T-helper 2 cell treated with Interferon-gamma antibody and Interleukin-4, amounts not matched to agents 5 μg/mL and 100 μg/mL, for 36 hours (primary cell): ENCODE results near the gene ZNF197.
"Not testable (repeated sequence)": the region's sequence is repeated elsewhere in the genome, so short reads cannot be mapped to it uniquely, and the experiment has no call there.

Experiments used
- DNase-seq: peaks from one replicate; pipeline ENCODE4 v3.0.0; 2021; ENCODE audit warnings: low spot score
- H3K27ac Mint-ChIP-seq: one replicate; pipeline ENCODE4 v1.8.0; 2021; ENCODE audit warnings: mild to moderate bottlenecking, mixed read lengths
- H3K27me3 Mint-ChIP-seq: one replicate; pipeline ENCODE4 v1.8.0; 2021; ENCODE audit warnings: low read depth, mixed read lengths
- H3K36me3 Mint-ChIP-seq: one replicate; pipeline ENCODE4 v1.8.0; 2021; ENCODE audit warnings: low read depth, mixed read lengths
- H3K4me1 Mint-ChIP-seq: one replicate; pipeline ENCODE4 v1.8.0; 2021; ENCODE audit warnings: low read depth, mixed read lengths
- H3K4me3 Mint-ChIP-seq: one replicate; pipeline ENCODE4 v1.8.0; 2022; ENCODE audit warnings: mild to moderate bottlenecking, moderate library complexity, mixed read lengths
- H3K9me3 Mint-ChIP-seq: one replicate; pipeline ENCODE4 v1.8.0; 2021; ENCODE audit warnings: mixed read lengths

Gene ZNF197

GRCh38 chr3:44624749-44625480 is at the start of gene ZNF197:
TSS of gene ZNF197 (plus strand) at chr3:44625036. CDS start at chr3:44629155, 4,119 bp downstream.
- DNase-seq, result peak; percentile 64
- Mint-ChIP-seq H3K4me3 (peak within 1 kb of the TSS; percentile 85), H3K4me1 (peaks cover 18% of the 10 kb centered on the region), H3K27ac (peak within 1 kb of the TSS; percentile 80), H3K36me3 (peaks cover 27% of the 10 kb centered on the region), H3K27me3 (no peaks in the 10 kb centered on the region), H3K9me3 (peaks cover 3% of the 10 kb centered on the region)

- no peak for DNase-seq
- H3K9me3 Mint-ChIP-seq, result peaks cover 34% of the 10 kb centered on the region
- no peaks in the 10 kb centered on the region for H3K4me1 Mint-ChIP-seq
- H3K27me3 Mint-ChIP-seq, result no peaks in the 10 kb centered on the region
- peaks cover 1% of the 10 kb centered on the region for H3K36me3 Mint-ChIP-seq
- no peak overlapping the region for H3K27ac Mint-ChIP-seq
- no peak overlapping the region for H3K4me3 Mint-ChIP-seq
Measured at GRCh38 chr3:44576613-44577012, 48.2 kb upstream of the ZNF197 start.

GRCh38 chr3:44577354-44577952 is 47.4 kb upstream of the ZNF197 start:
- H3K4me3 Mint-ChIP-seq, H3K4me1 Mint-ChIP-seq, H3K27me3 Mint-ChIP-seq, DNase-seq, H3K36me3 Mint-ChIP-seq, H3K27ac Mint-ChIP-seq: not testable (repeated sequence)
- H3K9me3 Mint-ChIP-seq, result peaks cover 29% of the 10 kb centered on the region

GRCh38 chr3:44578316-44578715 is 46.5 kb upstream of the ZNF197 start:
- H3K4me3 Mint-ChIP-seq, H3K4me1 Mint-ChIP-seq, DNase-seq, H3K27ac Mint-ChIP-seq, H3K27me3 Mint-ChIP-seq, H3K36me3 Mint-ChIP-seq: not testable (repeated sequence)
- H3K9me3 Mint-ChIP-seq, result peaks cover 26% of the 10 kb centered on the region

GRCh38 chr3:44578924-44579515 is 45.8 kb upstream of the ZNF197 start:
- H3K27me3 Mint-ChIP-seq, H3K4me1 Mint-ChIP-seq, H3K4me3 Mint-ChIP-seq, H3K27ac Mint-ChIP-seq, H3K36me3 Mint-ChIP-seq, DNase-seq: not testable (repeated sequence)
- H3K9me3 Mint-ChIP-seq, result peaks cover 30% of the 10 kb centered on the region

GRCh38 chr3:44579749-44580148 is 45.1 kb upstream of the ZNF197 start:
- not testable (repeated sequence) for H3K4me3 Mint-ChIP-seq, DNase-seq, H3K27ac Mint-ChIP-seq, H3K4me1 Mint-ChIP-seq, H3K36me3 Mint-ChIP-seq, H3K27me3 Mint-ChIP-seq
- peaks cover 26% of the 10 kb centered on the region for H3K9me3 Mint-ChIP-seq

GRCh38 chr3:44580971-44581370 is 43.9 kb upstream of the ZNF197 start:
- H3K9me3 Mint-ChIP-seq, result peaks cover 23% of the 10 kb centered on the region
- not testable (repeated sequence) for H3K4me3 Mint-ChIP-seq, H3K4me1 Mint-ChIP-seq, H3K27ac Mint-ChIP-seq, H3K36me3 Mint-ChIP-seq, DNase-seq
- H3K27me3 Mint-ChIP-seq, result peaks cover 14% of the 10 kb centered on the region

GRCh38 chr3:44584646-44585501 is 40.0 kb upstream of the ZNF197 start, which contains the start of gene ZNF660:
TSS of gene ZNF660 (plus strand) at chr3:44584964. CDS start at chr3:44594194, 9,230 bp downstream.
- DNase-seq, result no peak
- Mint-ChIP-seq H3K9me3 (peaks cover 34% of the 10 kb centered on the region), H3K36me3 (no peaks in the 10 kb centered on the region), H3K4me1 (no peaks in the 10 kb centered on the region), H3K27me3 (peaks cover 14% of the 10 kb centered on the region), H3K27ac (no peak within 1 kb of the TSS), H3K4me3 (peak within 1 kb of the TSS; percentile 14)

GRCh38 chr3:44596621-44597020 is 28.2 kb upstream of the ZNF197 start:
- no peaks in the 10 kb centered on the region for H3K4me1 Mint-ChIP-seq
- no peak for DNase-seq
- H3K36me3 Mint-ChIP-seq, result no peaks in the 10 kb centered on the region
- no peak overlapping the region for H3K27ac Mint-ChIP-seq
- peaks cover 34% of the 10 kb centered on the region for H3K9me3 Mint-ChIP-seq
- H3K4me3 Mint-ChIP-seq, result no peak overlapping the region
- no peaks in the 10 kb centered on the region for H3K27me3 Mint-ChIP-seq

GRCh38 chr3:44601749-44602148 is 23.1 kb upstream of the ZNF197 start:
- Mint-ChIP-seq H3K4me3 (no peak overlapping the region), H3K27me3 (no peaks in the 10 kb centered on the region), H3K9me3 (peaks cover 12% of the 10 kb centered on the region), H3K4me1 (no peaks in the 10 kb centered on the region), H3K27ac (no peak overlapping the region), H3K36me3 (no peaks in the 10 kb centered on the region)
- DNase-seq, result no peak

GRCh38 chr3:44612678-44613077 is 12.2 kb upstream of the ZNF197 start:
- Mint-ChIP-seq H3K4me1 (no peaks in the 10 kb centered on the region), H3K4me3 (no peak overlapping the region), H3K27ac (no peak overlapping the region), H3K9me3 (peaks cover 4% of the 10 kb centered on the region), H3K36me3 (no peaks in the 10 kb centered on the region), H3K27me3 (peaks cover 4% of the 10 kb centered on the region)
- no peak for DNase-seq

- no peak for DNase-seq
- peaks cover 59% of the 10 kb centered on the region for H3K36me3 Mint-ChIP-seq
- no peaks in the 10 kb centered on the region for H3K27me3 Mint-ChIP-seq
- peaks cover 3% of the 10 kb centered on the region for H3K9me3 Mint-ChIP-seq
- H3K4me3 Mint-ChIP-seq, result no peak overlapping the region
- H3K4me1 Mint-ChIP-seq, result peaks cover 18% of the 10 kb centered on the region
- H3K27ac Mint-ChIP-seq, result no peak overlapping the region
Measured at GRCh38 chr3:44628716-44629115, 3.9 kb downstream of the ZNF197 start.

GRCh38 chr3:44632193-44632592 is 7.4 kb downstream of the ZNF197 start:
- DNase-seq, result no peak
- H3K36me3 Mint-ChIP-seq, result peaks cover 80% of the 10 kb centered on the region
- H3K27ac Mint-ChIP-seq, result no peak overlapping the region
- H3K4me3 Mint-ChIP-seq, result no peak overlapping the region
- H3K27me3 Mint-ChIP-seq, result no peaks in the 10 kb centered on the region
- peaks cover 20% of the 10 kb centered on the region for H3K9me3 Mint-ChIP-seq
- H3K4me1 Mint-ChIP-seq, result peaks cover 3% of the 10 kb centered on the region

GRCh38 chr3:44642337-44642736 is 17.5 kb downstream of the ZNF197 start:
- DNase-seq, result no peak
- Mint-ChIP-seq H3K27ac (no peak overlapping the region), H3K4me1 (no peaks in the 10 kb centered on the region), H3K9me3 (peaks cover 81% of the 10 kb centered on the region), H3K36me3 (peaks cover 74% of the 10 kb centered on the region), H3K27me3 (no peaks in the 10 kb centered on the region), H3K4me3 (no peak overlapping the region)
